Measurements from ENCODE around the gene DZIP1L. TPM values are rescaled to one million over a fixed set of nuclear protein-coding genes. Genes with fewer than 3 reads are reported as not detected.

Gene DZIP1L
- total RNA-seq, 1 donor from 2014 or later, result 0.16 TPM

DNA sequence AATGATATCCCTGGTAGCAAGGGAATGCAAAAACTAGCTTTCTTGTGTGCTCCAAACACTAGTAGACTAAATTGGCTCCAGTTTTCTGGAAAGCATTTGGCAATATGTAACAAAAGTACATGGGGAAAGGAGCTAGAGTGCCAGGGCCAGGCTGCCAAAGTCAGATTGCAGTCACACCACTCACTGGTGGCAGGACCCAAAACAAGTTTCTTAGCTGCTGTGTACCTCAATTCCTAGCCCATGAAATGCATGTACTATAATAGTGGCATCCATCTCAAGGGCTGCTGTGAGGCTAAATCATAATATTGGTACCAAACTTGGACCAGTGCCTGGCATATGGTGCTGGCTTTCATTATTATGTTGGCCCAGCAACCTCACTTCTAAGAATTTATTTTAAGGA lies 56.1 kb downstream of the DZIP1L start:
- DNase-seq (ENCODE audit: low spot score), result no peak
- no peaks in the 10 kb centered on the region for H3K36me3 Mint-ChIP-seq (ENCODE audit: low read depth)
- no peaks in the 10 kb centered on the region for H3K9me3 Mint-ChIP-seq
- H3K27ac Mint-ChIP-seq, result no peak overlapping the region
- peaks cover 36% of the 10 kb centered on the region for H3K27me3 Mint-ChIP-seq (ENCODE audit: low read depth)
- no peak overlapping the region for H3K4me3 Mint-ChIP-seq (ENCODE audit: low read depth)
- intact Hi-C loops (cut with micrococcal nuclease), result loop anchor here (10.0 kb wide), 1 partner anchor 954 kb away; no protein-coding TSS in a partner anchor
- peaks cover 4% of the 10 kb centered on the region for H3K4me1 Mint-ChIP-seq (ENCODE audit: low read depth)

DNA sequence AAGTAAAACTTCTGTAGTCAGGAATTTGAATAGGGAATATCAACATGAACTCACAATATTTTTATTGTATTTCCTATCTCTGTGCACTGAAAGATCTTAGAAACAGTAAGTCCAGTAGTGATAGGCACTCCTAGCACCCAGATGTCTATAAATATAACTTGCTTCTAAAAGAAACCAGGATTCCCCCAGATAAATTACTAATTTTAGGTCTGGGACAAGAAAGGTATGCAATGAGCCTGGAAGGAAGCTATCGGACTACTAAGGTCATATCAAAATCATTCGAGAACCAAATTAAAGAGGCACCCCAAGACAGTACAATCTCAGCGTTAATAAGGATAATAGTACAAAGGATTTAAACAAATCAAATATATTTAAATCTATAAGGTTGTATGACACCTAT lies 58.0 kb downstream of the DZIP1L start:
- H3K27ac Mint-ChIP-seq, result no peak overlapping the region
- DNase-seq (ENCODE audit: low spot score), result no peak
- peaks cover 36% of the 10 kb centered on the region for H3K27me3 Mint-ChIP-seq (ENCODE audit: low read depth)
- no peaks in the 10 kb centered on the region for H3K36me3 Mint-ChIP-seq (ENCODE audit: low read depth)
- H3K4me1 Mint-ChIP-seq (ENCODE audit: low read depth), result peaks cover 4% of the 10 kb centered on the region
- no peak overlapping the region for H3K4me3 Mint-ChIP-seq (ENCODE audit: low read depth)
- H3K9me3 Mint-ChIP-seq, result no peaks in the 10 kb centered on the region
- intact Hi-C loops (cut with micrococcal nuclease), result loop anchor here (10.0 kb wide), 1 partner anchor 953 kb away; no protein-coding TSS in a partner anchor

- no peaks in the 10 kb centered on the region for H3K4me1 Mint-ChIP-seq (ENCODE audit: low read depth)
- H3K27me3 Mint-ChIP-seq (ENCODE audit: low read depth), result peaks cover 27% of the 10 kb centered on the region
- no peak overlapping the region for H3K27ac Mint-ChIP-seq
- no peak overlapping the region for H3K4me3 Mint-ChIP-seq (ENCODE audit: low read depth)
- intact Hi-C loops (cut with micrococcal nuclease), result loop anchor here (10.0 kb wide), 1 partner anchor 949 kb away; no protein-coding TSS in a partner anchor
- no peaks in the 10 kb centered on the region for H3K36me3 Mint-ChIP-seq (ENCODE audit: low read depth)
- DNase-seq (ENCODE audit: low spot score), result no peak
- H3K9me3 Mint-ChIP-seq, result peaks cover 4% of the 10 kb centered on the region
These were observed 61.4 kb downstream of the DZIP1L start for GRCh38 chr3:138054057-138054456.

DNA sequence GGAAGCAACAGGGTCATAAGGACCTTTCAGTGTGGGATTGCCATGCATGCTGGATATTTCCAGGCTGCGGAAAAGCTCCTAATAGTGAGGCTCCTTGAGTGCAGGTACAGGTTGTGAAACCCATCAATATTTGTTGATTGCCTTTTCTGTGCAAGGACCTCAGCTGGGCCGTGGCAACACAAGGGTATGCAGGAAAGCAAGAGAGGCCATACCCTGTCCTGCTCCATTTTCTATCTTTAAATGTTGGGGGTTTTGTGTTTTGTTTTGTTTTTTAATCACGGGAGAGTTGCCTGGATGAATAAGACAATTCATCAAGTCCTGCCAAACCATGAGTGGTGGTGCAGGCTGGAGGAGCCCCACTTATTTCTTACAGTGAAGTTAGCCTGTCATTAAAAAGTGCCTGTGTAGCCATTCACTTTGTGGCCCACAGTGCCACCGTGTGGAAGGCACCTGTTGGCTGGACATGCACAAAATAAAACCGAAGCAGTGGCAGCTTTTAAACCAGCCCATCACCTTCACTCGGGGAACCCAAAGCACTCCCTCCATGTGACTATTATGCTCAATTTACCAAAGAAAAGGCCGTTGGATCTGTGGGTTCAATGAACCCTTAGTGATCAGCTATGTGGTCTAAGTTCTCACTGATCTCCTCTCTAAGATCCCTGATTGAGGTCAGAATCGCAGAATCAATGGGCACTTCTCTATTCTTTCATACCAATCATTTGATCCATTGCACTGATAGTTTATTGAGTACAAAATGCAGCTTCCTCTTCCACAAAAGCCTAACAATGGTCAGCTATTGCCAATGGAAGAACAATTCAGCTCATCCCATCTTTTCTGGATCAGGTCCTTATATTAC lies 63.2 kb downstream of the DZIP1L start:
- H3K36me3 Mint-ChIP-seq (ENCODE audit: low read depth), result no peaks in the 10 kb centered on the region
- no peaks in the 10 kb centered on the region for H3K4me1 Mint-ChIP-seq (ENCODE audit: low read depth)
- H3K27me3 Mint-ChIP-seq (ENCODE audit: low read depth), result peaks cover 19% of the 10 kb centered on the region
- H3K27ac Mint-ChIP-seq, result no peak overlapping the region
- H3K4me3 Mint-ChIP-seq (ENCODE audit: low read depth), result no peak overlapping the region
- no peak for DNase-seq (ENCODE audit: low spot score)
- H3K9me3 Mint-ChIP-seq, result peaks cover 4% of the 10 kb centered on the region
- intact Hi-C loops (cut with micrococcal nuclease), result loop anchor here (10.0 kb wide), 1 partner anchor 947 kb away; no protein-coding TSS in a partner anchor

GRCh38 chr3:138049157-138049919 lies 66.1 kb downstream of the DZIP1L start:
- Mint-ChIP-seq H3K4me3 (ENCODE audit: low read depth) (no peak overlapping the region), H3K27me3 (ENCODE audit: low read depth) (peaks cover 8% of the 10 kb centered on the region), H3K36me3 (ENCODE audit: low read depth) (no peaks in the 10 kb centered on the region), H3K27ac (no peak overlapping the region), H3K9me3 (peaks cover 4% of the 10 kb centered on the region), H3K4me1 (ENCODE audit: low read depth) (no peaks in the 10 kb centered on the region)
- intact Hi-C loops (cut with micrococcal nuclease), result no loop called here
- DNase-seq (ENCODE audit: low spot score), result no peak

GRCh38 chr3:138047596-138048158 lies 67.7 kb downstream of the DZIP1L start:
- H3K27ac Mint-ChIP-seq, result no peak overlapping the region
- intact Hi-C loops (cut with micrococcal nuclease), result no loop called here
- H3K9me3 Mint-ChIP-seq, result peaks cover 4% of the 10 kb centered on the region
- H3K4me1 Mint-ChIP-seq (ENCODE audit: low read depth), result no peaks in the 10 kb centered on the region
- no peaks in the 10 kb centered on the region for H3K36me3 Mint-ChIP-seq (ENCODE audit: low read depth)
- no peak for DNase-seq (ENCODE audit: low spot score)
- no peak overlapping the region for H3K4me3 Mint-ChIP-seq (ENCODE audit: low read depth)
- H3K27me3 Mint-ChIP-seq (ENCODE audit: low read depth), result peaks cover 5% of the 10 kb centered on the region

- no peak for DNase-seq (ENCODE audit: low spot score)
- no peaks in the 10 kb centered on the region for H3K4me1 Mint-ChIP-seq (ENCODE audit: low read depth)
- H3K27me3 Mint-ChIP-seq (ENCODE audit: low read depth), result peaks cover 3% of the 10 kb centered on the region
These were observed 68.5 kb downstream of the DZIP1L start for GRCh38 chr3:138046955-138047354.

GRCh38 chr3:138046085-138046484 lies 69.3 kb downstream of the DZIP1L start:
- Mint-ChIP-seq H3K27ac (no peak overlapping the region), H3K9me3 (peaks cover 4% of the 10 kb centered on the region), H3K36me3 (ENCODE audit: low read depth) (no peaks in the 10 kb centered on the region), H3K27me3 (ENCODE audit: low read depth) (peaks cover 7% of the 10 kb centered on the region), H3K4me1 (ENCODE audit: low read depth) (no peaks in the 10 kb centered on the region), H3K4me3 (ENCODE audit: low read depth) (no peak overlapping the region)
- DNase-seq (ENCODE audit: low spot score), result no peak
- intact Hi-C loops (cut with micrococcal nuclease), result no loop called here

More at GRCh38 chr3:138046955-138047354, 68.5 kb downstream of the DZIP1L start:
- Mint-ChIP-seq H3K9me3 (peaks cover 4% of the 10 kb centered on the region), H3K27ac (no peak overlapping the region), H3K4me3 (ENCODE audit: low read depth) (no peak overlapping the region), H3K36me3 (ENCODE audit: low read depth) (no peaks in the 10 kb centered on the region)
- intact Hi-C loops (cut with micrococcal nuclease), result no loop called here

- H3K27ac Mint-ChIP-seq, result no peak overlapping the region
- no peak for DNase-seq (ENCODE audit: low spot score)
- intact Hi-C loops (cut with micrococcal nuclease), result no loop called here
- H3K4me1 Mint-ChIP-seq (ENCODE audit: low read depth), result no peaks in the 10 kb centered on the region
- H3K4me3 Mint-ChIP-seq (ENCODE audit: low read depth), result no peak overlapping the region
- no peaks in the 10 kb centered on the region for H3K9me3 Mint-ChIP-seq
- H3K27me3 Mint-ChIP-seq (ENCODE audit: low read depth), result peaks cover 16% of the 10 kb centered on the region
- H3K36me3 Mint-ChIP-seq (ENCODE audit: low read depth), result no peaks in the 10 kb centered on the region
These were observed 72.0 kb downstream of the DZIP1L start for GRCh38 chr3:138043266-138044029.

DNA sequence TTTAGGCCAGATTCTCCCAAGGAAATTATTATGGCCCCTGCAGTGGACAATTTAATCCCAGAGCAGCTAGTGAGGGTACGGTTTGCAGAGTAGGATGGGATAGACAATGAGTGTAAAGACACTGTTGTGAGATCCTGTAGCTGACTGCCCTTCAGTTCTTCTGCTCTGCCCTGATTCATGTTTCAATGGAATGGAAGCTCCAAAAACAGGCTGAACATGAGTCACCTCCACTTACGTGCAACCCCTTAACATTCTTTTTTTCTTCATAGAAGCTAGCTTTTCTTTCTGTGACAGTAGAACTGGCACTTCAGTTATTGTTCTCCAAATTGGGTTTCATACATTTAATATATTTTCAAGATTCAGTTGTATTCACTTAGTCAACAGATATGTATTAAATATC lies 73.4 kb downstream of the DZIP1L start:
- no peak for DNase-seq (ENCODE audit: low spot score)
- Mint-ChIP-seq H3K4me1 (ENCODE audit: low read depth) (no peaks in the 10 kb centered on the region), H3K36me3 (ENCODE audit: low read depth) (no peaks in the 10 kb centered on the region), H3K27ac (no peak overlapping the region), H3K9me3 (no peaks in the 10 kb centered on the region), H3K27me3 (ENCODE audit: low read depth) (peaks cover 22% of the 10 kb centered on the region), H3K4me3 (ENCODE audit: low read depth) (no peak overlapping the region)
- intact Hi-C loops (cut with micrococcal nuclease), result no loop called here

- intact Hi-C loops (cut with micrococcal nuclease), result no loop called here
- no peak for DNase-seq (ENCODE audit: low spot score)
- Mint-ChIP-seq H3K4me1 (ENCODE audit: low read depth) (no peaks in the 10 kb centered on the region), H3K27me3 (ENCODE audit: low read depth) (peaks cover 31% of the 10 kb centered on the region), H3K27ac (no peak overlapping the region), H3K4me3 (ENCODE audit: low read depth) (no peak overlapping the region), H3K36me3 (ENCODE audit: low read depth) (no peaks in the 10 kb centered on the region), H3K9me3 (no peaks in the 10 kb centered on the region)
These were observed 76.5 kb downstream of the DZIP1L start for GRCh38 chr3:138038725-138039462.

GRCh38 chr3:138036572-138036971 lies 78.8 kb downstream of the DZIP1L start:
- Mint-ChIP-seq H3K4me3 (ENCODE audit: low read depth) (no peak overlapping the region), H3K9me3 (no peaks in the 10 kb centered on the region), H3K36me3 (ENCODE audit: low read depth) (no peaks in the 10 kb centered on the region), H3K27me3 (ENCODE audit: low read depth) (peaks cover 29% of the 10 kb centered on the region), H3K27ac (no peak overlapping the region), H3K4me1 (ENCODE audit: low read depth) (no peaks in the 10 kb centered on the region)
- intact Hi-C loops (cut with micrococcal nuclease), result no loop called here
- DNase-seq (ENCODE audit: low spot score), result no peak
